NCI-H2227 treated with DMSO at 0.1 percent for 48 hours (cell line): ENCODE data around the gene LHX6.

Experiments used
- DNase-seq: peaks from one replicate; lab custom pipeline; 2025; lab: John Stamatoyannopoulos, UW

LHX6 gene

GRCh38 chr9:122215663-122216062 lies 13.1 kb downstream of the LHX6 start:
- DNase-seq, result no peak

GRCh38 chr9:122214507-122214906 lies 14.2 kb downstream of the LHX6 start:
- no peak for DNase-seq

DNA sequence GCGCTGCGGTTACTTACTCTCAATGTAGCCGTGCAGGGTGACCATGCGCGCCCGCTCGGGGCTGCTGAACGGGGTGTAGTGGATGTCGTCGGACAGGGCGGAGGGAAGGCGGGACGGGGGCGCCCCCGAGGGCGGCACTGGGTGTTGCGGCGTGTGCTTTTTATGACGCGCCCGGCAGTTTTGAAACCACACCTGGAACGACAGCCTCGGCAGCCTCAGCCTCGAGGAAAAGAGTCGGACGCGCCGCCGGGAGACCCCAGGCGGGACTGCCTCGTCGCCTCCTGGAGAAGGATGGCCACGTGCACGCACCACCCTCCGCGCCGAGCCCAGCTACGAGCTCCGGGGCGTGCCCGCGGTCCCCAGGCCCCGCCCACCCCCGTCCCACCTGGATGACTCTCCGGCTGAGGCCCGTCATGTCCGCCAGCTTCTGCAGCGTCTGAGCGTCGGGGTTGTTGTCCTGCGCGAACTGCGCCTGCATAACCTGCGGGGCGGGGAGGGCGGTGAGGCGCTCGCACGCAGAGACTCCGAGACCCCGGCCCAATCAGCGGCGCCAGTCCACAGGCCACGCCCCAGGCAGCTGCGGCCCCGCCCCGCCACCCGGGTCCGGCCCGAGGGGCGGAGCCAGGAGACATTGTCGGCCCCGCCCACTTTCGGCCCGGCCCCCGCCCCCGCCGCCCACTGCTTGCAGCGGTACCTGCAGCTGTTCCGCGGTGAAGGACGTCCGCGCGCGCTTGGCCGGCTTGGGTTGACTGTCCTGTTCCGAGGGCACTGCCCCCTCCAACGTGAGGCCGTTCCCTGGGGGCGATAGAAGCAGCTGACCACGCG lies 15.0 kb downstream of the LHX6 start:
- DNase-seq, result peak; percentile 67

GRCh38 chr9:122213102-122213588 lies 15.6 kb downstream of the LHX6 start:
- no peak for DNase-seq

- DNase-seq, result no peak
Measured at GRCh38 chr9:122212473-122213004, 16.2 kb downstream of the LHX6 start.

- no peak for DNase-seq
Measured at GRCh38 chr9:122209451-122209850, 19.3 kb downstream of the LHX6 start.

GRCh38 chr9:122207096-122207495 lies 21.7 kb downstream of the LHX6 start:
- DNase-seq, result no peak

DNA sequence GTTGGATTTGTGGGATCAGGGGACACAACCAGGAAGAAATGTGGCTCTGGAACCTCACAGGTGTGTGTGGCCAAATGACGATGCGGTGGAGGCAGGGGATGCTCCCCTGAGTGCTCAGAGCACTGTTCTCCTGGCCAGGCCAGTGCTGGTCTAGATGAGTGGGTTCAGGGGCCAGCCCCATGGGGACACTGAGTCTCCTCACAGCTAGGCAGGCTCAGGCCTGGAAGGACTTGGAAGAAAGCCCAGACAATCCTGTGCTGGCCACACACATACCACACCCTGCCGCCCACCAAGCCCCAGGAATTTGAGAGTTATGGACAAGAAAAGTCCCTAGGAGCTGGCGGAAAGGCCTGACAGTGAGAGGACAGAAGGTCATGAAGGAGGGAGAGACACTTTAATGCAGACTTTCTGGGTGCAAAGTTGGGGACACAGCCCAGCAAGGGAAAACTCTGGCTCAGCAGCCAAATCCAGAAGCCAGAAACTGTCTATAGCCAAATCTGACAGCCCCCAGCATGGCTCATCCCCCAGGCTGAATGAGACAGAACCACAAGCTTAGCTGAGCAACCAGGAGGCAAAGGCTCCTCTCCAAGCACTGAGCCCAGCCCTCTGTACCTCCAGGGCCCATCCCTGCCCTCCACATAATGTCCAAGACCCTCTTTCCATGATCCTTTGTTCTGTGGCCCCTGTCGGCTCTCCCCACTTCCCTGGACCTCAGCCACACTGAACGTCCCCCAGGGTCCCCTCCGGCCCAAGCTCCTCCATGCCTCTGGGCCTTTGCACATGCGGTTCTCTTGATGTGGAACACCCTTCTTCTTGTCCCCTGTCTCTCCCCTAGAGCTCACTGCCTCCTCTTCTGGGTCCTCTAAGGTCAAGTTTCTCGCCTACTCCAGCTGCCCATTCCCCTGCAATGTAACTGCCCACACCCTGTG lies 22.4 kb downstream of the LHX6 start:
- DNase-seq, result no peak

- DNase-seq, result no peak
Measured at GRCh38 chr9:122205176-122205575, 23.6 kb downstream of the LHX6 start.

- no peak for DNase-seq
Measured at GRCh38 chr9:122204491-122204890, 24.3 kb downstream of the LHX6 start.

GRCh38 chr9:122204055-122204454 lies 24.7 kb downstream of the LHX6 start:
- no peak for DNase-seq

DNA sequence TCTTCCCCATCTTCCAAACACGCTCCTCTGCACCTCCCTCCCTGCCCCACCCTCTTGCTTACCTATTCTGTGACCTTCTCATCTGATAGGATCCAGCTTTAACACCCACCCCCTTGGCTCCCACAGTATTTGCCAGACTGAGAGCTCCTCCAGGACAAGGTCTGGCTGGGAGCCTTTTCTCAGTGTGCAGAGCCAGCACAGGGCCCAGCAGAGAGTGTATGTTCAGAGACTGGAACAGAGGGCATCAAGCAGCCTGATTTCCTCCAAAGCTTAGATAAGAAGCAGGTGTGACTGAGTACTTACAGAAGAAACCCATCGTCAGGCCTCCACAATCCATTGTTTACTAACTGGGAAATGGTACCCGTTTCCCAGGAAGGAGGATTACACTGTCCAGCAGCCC lies 26.6 kb downstream of the LHX6 start:
- DNase-seq, result no peak

DNA sequence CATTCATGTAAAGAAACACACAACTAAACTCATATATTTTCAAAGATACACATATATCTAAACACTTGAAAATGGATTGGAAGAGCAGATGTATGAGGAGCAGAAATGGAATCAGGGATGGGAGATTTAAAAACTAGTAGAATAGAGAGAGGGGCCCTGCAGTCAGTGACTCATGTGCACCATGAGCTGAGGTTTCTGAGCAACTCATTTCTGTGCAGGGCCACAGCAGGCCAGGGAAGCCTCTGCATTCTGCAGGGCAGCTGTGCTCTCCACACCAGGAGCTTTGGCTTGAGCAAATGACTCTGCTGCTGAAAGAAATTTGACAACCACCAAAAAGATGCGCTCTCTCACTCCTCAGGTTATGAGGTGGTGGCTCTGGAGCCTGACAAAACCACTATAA lies 27.1 kb downstream of the LHX6 start:
- DNase-seq, result no peak

DNA sequence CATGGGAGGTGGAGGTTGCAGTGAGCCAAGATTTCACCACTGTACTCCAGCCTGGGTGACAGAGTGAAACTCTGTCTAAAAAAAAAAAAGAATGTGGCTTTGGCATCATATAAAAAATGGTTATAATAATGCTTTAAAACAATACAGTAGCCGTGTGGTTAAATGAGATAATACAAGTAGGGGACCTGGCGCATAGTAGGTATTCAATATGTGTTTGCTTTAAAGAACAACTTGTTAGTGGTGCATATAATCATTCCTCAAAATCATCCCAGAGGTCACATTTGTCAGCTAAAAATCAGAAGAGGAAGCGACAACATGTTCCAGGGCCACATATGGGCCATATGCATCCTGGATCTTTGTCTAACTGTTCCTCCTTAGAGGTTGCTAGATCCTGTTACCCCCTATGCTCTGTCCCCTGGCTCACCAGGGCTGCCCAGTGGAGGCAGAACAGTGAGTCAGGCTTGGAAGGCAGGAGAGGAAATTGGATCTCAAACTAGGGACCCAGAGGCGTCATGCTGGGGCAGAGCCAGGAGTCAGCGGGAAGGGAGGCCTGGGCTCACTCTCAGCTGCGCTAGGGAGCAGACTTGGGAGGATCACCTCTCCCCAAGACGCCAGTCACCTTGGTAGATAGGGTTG lies 27.7 kb downstream of the LHX6 start:
- DNase-seq, result no peak

DNA sequence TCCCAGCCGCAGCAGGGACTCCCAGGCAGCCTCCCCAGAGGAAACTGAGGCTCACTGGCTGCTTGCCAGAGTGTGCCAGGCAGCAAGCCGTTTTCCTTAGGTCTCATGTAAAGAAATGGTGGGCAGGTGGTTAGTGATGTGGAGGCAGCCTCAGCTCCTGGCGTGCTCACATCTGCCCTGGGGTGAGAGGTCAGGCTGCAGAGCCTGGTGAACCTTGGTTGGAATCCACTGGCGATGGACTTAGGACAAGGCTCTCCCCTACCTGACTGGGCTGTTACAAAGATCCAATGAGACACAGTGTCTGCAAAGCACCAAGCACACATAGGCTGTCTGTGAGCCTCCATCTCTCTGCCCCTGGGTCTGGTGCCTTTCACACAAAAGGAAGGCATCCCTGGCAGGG lies 30.9 kb downstream of the LHX6 start:
- no peak for DNase-seq

GRCh38 chr9:122197426-122197825 lies 31.3 kb downstream of the LHX6 start:
- peak; percentile 86 for DNase-seq

DNA sequence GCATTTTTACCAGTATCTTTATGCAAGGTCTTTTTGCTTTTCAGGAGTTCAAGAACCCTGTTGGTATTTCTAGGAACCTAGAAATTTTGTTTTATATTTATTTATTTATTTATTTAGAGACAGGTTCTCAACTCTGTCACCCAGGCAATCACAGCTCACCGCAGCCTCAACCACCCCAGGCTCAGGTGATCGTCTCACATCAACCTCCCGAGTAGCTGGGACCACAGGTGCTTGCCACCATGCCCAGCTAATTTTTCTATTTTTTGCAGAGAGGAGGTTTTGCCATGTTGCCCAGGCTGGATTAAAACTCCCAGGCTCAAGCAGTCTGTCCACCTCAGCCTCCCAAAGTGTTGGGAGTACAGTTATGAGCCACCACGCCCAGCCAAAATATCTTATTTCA lies 32.9 kb downstream of the LHX6 start:
- DNase-seq, result no peak

DNA sequence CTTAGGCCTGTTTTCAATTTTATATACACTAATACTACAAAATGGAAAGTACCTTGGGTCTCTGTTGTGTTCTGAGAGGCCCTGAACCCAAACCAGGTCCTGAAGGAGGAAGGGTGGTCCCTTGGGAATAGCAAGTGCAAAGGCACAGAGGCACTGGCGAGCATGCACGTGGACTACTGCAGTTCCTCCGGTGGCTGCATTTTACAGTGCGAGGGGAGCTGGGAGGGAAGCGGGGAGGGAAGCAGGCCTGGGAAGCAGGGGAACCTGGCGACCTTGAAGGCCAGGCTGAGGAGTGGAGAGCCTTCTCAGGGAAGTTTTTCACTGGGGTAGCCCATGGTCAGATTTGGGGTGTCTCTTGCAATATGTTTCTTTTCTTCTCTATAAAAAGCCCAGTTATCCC lies 35.1 kb downstream of the LHX6 start:
- no peak for DNase-seq

GRCh38 chr9:122192914-122193525 lies 35.7 kb downstream of the LHX6 start:
- DNase-seq, result peak; percentile 46

DNA sequence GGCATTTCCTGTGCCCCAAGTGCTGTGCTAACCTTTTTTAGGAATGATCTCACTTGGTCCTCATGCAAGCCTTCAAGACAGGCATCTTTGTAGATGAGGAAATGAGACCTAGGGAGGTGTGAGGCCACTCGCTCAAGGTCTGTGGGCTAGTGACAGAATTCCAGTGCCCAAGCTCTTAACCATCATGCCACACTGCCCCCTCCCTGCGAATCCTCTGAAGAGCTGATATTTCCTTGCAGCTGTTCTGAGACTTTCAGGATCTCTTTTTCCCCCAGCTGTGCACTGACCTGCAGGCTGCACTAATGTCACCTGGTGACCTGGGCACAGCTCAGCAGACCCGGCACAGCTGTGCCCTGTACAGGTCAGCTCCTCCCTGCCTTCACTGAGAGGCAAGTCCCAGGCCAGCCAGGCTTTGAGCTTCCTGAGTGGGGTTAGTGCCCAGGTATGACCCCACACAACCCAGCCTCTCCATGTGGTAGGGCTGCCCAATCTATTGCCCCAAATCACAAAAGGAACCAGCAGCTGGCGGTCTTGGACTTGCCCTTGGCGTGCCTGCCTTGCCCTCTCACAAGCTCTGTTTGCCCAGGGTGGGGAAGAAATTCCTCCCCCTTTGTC lies 36.4 kb downstream of the LHX6 start:
- no peak for DNase-seq

GRCh38 chr9:122191584-122191983 lies 37.2 kb downstream of the LHX6 start:
- DNase-seq, result no peak
